ENCODE results near the gene HSPA1L.
A peak's percentile ranks its signal among the peaks of the same experiment; 100 is the strongest.

Gene HSPA1L

DNA sequence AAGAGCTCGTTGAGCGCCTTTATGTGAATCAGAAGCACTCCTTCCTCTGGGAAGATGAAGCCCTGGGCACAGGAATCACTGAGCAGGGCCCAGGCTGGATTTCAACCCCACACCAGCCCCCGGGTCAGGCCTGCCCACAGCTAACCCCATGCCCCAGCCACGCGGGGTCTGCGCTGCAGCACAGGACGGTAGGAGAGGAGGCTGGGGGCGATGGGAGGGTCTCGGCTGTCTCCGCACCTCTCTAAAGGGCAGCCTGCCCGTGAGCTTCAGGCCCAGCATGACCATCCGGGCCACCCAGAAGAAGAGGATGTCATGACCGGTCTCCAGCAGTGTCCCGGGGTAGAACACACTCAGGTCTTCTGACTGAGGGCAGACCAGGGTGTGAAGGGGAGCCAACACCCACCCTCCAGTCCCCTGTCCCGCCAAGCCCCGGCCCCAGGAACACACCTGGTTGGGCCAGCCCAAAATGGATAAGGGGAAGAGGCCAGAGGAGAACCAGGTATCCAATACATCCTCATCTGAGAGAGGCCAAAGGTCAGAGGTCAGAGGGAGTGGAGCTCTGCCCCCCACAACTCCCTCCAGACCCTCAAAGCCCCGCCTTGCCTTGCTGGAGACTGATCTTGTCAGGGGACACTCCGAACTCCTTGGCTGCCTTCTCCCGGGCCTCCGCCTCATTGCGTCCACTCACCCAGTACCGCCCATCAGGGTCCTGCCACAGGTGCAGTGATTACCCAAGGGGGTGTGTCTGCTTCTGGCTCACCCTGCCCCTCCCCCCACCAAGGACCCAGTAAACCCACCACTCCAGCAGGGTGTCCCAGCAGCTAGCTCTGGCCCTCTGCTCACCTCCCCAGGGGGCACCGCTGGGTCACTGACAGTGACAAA lies 33.6 kb downstream of the HSPA1L start:
- DNase-seq, result no peak

DNA sequence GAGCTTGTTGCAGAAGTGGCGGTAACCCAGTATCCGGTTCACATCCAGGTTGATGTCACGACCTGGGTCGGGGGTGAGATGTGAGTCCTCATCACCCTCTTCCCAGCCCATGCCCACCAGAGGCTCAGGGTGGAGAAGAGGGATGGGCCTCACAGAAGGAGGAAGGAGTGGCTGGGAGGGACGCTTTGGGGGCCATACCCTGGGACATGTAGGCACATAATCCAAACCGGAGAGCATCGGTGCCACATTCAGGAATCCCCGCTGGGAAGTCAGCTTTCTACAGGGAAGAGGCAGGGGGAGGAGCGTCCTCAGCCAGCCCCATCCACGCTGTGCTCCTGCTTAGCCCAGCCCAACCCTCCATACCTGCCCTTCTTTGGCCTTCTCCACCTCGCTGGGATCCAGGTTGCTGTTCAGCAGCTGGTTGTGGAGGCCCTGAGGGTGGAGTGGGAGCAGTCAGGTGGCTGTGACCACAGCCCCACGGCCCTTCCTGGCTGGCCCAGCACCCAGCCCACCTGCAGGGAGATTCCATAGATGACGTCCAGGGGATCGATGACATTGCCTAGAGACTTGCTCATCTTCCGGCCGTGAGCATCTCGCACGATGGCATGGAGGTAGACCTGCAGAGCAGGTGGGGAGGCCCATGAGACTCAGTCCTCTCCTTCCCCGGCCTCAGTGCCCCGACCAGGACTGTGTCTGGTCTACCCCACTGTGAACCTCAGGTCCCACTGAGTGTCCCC lies 34.4 kb downstream of the HSPA1L start:
- no peak for DNase-seq

DNA sequence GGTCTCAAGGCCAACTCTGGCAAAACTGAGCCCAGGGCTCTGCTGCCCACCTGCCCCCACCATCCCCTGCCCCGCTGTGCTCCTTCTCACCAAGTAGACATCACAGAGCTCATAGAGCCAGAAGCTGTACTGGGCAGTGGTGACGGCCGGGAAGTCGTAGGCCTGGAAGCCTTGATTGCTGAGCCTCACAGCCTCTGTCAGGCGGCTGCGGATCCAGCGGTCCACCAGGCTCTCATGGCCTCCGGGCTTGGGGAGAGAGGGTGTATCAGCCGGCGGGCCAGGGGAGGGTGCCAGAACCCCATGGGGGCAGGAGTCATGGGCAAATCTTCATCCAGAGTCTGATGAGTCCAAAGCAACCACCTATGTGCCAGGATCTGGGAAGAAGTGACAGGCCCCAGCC lies 35.2 kb downstream of the HSPA1L start:
- DNase-seq, result no peak

DNA sequence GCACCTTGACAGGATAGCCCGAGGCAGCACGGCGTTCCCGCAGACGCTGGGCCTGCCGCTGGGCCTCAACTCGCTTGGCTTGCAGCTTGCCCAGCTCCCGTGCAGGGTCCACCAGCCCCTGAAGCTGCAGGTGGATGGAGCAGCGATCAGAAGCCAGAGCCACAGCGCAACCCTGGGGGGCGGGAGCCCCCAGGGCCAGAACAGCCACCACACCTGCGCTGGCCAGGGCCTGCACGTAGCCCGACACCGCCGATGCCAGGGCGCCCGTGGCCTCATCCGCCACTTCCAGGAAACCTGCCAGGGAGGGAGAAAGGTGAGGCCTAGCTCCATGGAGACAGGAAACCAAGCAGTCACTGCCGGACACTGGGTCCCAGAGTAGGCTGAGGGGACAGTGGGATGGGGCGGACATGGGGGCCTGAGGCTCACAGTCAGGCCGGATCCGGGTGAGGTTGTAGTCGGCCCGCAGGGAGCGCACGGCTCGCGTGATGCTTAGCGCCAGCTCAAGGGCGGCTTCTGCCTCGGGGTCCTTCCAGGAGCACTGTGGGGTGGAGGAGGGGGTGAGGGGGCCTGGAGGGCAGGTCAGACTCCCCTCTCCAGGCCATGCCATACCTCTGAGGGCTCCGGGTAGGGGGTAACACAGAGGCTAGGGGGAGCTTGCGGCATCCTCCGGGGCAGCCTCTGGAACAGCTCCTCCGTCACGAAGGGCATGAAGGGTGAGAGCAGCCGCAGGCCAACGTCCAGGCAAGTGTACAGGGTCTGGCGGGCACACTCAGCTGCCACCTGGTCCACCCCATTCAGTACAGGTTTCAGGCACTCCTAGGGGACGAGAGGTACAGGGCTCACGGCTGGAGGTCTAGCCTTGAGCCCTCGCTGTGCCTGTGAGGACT lies 35.8 kb downstream of the HSPA1L start:
- no peak for DNase-seq

DNA sequence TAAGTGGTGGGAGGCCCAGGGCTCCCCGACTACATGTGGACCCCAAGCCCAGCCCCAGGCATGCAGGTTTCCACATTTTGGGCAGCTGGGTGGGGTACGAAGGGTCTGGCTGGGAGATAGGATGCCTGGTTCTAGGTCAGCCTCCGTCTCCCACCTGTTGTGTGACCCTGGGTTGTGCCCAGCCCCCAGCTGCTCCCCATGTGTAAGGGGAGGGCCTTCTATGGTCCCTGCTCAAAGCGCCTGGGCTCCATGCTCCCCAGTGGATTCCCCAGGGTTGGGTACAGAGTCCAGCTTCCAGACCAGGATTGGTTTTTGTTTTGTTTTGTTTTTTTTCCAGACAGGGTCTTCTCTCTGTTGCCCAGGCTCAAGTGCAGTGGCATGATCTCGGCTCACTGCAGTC lies 36.9 kb downstream of the HSPA1L start:
- no peak for DNase-seq

DNA sequence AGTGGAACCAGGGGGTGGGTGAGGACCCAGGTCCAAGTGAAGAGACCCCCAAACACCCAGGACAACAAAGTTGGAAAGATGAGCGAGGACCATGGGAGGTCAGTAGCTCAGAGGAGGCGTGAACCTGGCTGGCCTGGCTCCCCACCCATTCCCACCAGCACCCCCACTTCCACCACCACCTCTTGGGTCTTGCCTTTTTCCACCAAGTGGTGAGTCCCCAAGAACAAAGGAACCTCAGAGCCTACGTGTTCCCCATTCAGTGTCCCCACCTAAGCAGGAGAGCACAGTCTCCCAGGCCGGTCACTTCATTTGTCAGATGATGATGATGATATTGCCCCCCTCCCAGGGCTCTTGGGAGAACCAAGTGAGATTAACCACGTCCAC lies 37.4 kb downstream of the HSPA1L start:
- DNase-seq, result no peak

DNA sequence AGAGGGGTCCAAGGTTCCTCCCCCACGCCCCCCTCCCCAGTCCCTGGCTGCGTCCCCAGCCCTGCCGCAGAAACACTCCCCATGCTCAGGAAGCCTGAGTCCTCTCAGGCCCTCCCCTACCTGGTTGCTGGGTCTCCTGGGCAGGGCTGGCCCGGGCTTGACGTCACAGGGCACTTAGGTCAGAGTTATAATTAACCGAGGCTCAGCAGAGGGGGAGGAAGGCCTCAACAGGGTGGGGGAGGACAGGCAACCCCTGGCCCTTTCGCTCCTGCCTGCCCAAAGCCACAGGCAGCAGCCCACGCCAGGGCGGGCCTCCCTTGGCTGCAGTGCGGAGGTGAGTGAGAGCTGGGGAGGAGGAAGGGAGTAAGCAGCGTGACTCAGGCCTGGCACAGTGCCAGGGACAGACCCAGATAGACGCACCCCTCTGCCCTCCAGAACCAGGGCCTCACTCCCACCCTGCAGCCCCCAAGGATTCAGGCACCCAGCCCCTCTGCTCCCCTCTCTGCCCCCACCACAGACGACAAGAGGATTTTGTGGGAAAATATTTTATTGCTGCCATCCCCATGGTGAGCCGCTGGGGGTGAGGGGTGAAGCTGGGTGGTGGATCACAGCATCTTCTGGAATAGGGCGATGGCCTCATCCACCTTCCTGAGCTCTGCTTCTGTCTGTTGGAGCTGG lies 38.0 kb downstream of the HSPA1L start, which contains the start of gene VWA7:
Gene VWA7, minus strand, starts transcription at position 340 of the 678 bp plus-strand sequence. CDS start 549 bp downstream, outside the sequence.
- DNase-seq, result no peak

DNA sequence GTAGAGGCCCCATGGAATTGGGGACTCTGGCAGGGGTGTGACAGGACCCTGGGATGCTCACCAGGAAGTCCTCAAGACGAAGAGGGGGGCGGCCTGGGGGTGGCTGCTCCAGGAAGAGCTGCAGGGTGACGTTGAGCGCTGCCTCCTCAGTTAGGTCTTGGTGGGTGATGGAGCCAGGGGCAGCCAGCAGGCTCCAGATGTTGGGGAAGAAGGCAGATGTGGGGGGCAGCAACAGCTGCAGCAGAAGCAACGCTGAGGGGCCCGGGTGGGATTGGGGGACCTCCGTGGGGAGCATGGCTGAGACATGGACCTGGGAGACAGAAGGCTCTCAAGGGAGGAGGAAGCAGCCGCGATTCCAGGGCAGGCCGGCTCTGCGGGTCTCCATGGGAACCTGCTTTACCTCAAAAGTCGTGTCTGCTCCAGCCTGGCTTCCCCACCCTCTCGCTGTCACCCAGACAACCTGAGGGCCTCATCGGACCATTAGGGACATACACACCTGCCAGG lies 38.5 kb downstream of the HSPA1L start:
- no peak for DNase-seq

DNA sequence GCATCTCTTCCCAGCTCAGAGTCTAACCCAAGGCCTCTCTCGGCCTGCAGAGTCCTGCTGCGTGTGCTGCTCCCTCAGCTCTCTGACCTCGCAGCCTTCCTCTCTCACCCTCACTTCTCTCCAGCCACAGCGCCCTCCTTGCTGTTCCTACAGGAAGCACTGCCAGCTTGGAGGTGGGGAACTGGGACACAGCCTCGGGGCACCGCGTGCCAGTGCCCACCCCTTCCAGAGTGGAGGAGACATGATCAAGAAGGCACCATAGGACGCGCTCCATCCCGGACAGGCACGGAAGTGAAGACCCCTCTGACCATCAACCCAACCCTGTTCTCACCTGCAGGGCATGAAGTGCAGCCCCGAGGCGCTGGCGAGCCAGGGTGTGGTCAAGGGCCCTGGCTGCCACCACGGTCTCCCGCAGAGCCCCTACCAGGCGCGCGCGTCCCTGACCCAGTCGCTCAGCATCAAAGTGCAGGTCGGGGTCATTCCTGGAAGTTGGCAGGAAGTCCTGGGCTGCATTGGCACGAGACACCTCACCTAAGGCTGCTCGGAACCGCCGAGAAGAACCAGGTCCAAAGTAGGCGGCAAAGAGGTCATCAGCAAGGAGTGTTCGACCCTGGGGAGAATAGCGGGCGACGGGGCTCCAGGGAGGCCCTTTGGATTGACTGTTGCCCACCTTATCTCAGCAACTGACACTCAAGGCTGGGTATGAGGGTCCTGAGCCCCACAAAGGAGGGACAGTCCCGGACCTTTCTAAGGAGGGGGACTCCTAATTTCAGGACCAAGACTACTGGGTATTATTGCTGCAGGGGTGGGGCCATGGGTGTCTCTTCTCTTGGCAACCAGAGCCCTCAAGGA lies 39.2 kb downstream of the HSPA1L start:
- DNase-seq, result no peak

DNA sequence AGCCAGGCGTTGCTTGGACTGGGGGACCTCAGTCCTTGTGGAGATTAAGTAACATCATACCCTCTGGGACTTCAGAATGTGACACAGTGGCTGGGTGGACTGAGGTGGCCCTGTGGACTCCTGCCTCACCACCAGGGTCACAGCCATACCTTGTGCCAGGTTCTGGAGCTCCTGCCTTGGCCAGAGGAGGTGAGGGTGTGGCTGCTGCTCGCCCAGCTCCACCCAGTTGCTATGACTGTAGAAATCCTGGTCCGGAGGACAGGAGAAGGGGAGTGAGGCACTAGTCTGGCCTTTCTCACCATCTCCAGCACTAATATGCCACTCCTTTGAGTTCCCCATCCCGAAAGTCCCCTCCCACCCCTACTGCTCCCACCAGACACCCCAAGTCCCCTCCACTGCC lies 39.9 kb downstream of the HSPA1L start:
- DNase-seq, result no peak

DNA sequence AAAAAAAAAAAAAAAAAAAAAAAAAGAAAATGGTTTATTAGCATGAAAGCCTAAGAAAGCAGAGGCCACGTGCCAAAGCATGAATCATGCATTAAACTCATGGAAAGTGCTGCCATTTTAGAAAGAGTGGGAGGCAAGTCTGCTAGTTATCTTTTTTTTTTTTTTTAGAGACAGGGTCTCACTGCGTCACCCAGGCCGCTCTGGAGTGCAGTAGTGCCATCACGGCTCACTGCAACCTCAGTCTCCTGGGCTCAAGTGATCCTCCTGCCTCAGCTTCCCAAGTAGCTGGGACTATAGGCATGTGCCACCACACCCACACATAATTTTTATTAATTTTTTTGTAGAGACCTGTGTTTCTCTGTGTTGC lies 43.1 kb downstream of the HSPA1L start:
- DNase-seq, result no peak

DNA sequence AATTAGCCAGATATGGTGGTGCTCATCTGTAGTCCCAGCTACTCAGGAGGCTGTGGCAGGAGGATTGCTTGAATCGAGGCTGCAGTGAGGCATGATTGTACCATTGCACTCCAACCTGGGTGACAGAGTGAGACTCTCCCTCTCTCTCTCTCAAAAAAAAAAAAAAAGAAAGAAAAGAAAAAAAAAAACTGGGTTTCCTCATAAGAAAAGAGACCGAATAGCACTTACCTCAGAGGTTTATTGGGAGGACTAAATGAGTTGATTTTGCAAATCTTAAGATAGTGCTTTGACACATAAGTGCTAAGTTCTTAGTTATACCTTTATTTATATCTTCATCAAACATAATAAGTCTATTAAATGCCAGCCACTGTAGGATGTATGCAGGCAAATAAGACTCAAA lies 44.2 kb downstream of the HSPA1L start:
- DNase-seq, result no peak

DNA sequence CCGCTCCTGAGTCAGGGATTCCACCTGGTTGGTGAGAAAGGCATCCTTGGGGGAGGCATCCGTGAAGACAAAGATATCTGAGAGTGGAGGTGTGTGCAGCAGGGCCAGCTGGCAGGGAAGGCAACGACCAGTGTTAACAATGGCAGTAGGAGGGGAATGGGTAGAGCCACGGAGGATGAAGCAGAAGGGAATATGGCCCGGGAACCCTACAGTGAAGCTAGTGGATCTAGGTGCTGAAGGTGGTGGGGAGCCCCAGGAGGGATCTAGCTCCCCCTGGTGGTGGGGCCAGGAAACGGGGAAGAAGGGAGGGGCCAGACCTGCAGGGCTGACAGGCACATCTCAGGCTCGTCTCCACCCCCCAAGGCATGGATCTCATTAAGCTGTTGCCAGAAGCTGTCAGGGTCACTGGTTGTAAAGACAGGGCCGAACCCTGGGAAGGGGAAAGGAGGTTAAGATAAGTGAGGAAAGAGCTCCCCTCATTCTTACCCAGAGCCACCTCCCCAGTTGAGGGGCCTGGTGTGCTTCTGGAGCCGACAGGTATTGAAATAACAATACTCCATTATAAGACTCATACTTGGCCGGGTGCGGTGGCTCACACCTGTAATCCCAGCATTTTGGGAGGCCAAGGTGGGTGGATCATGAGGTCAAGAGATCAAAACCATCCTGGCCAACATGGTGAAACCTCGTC lies 45.3 kb downstream of the HSPA1L start:
- DNase-seq, result peak in 1 of 2 experiments; percentile 29

DNA sequence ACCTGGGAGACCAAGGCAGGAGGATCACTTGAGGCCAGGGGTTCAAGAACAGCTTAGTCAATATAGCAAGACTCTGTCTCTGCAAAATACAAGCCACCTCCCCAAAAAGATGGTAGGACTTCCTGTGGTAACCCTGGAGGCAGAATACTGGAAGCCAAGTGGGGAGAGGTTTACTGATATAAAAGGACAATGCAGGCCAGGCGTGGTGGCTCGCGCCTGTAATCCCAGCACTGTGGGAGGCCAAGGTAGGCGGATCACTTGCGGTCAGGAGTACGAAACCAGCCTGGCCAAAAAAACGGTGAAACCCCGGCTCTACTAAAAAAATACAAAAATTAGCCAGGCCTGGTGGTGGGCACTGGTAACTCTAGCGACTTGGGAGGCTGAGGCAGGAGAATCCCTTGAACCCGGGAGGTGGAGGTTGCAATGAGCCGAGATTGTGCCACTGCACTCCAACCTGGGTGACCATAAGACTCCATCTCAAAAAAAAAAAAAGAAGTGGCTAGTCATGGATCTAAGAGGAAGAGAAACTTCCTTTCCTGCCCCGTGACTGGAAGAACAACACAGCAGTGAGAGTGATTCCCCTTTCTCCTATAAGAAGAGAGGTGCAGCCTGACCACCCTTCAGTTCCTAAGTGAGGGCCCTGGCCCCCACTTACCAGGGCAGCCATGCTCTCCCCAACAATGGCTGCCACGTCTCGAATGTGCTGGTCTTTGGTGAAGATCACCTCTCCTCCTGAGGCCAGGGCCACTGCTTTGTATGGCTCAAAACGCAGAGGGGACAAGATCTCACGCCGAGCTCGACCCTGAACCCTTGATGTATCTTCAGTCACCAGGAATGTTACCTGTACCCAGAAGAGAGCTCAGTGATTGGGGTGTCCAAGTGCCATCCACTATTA lies 46.5 kb downstream of the HSPA1L start:
- no peak for DNase-seq

DNA sequence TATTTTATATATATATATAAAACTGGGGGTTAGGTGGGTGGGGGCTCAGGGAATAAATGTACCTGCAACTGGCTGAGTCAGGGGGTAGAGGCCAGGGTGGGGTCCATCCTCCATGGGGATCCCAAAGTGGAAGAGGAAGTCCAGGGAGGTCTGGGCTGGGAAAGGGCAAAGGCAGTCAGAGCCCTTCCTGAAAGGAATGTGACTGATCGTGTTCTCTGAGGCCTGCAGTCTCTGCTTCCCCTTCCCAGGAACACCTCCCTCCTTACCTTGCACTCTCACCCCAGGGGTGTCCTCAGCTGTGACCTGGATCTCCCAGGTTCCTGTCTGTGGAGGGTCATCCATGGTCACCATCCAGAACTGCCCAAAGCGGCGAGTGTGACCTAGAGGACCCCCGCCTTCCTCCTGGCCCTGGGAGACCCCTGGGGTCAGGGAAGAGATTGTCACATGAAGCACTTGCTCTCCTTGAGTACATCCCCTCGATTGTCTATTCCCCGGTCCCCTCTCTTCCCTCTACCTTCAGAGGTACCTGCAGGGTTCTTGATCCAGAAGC lies 47.9 kb downstream of the HSPA1L start:
- no peak for DNase-seq

DNA sequence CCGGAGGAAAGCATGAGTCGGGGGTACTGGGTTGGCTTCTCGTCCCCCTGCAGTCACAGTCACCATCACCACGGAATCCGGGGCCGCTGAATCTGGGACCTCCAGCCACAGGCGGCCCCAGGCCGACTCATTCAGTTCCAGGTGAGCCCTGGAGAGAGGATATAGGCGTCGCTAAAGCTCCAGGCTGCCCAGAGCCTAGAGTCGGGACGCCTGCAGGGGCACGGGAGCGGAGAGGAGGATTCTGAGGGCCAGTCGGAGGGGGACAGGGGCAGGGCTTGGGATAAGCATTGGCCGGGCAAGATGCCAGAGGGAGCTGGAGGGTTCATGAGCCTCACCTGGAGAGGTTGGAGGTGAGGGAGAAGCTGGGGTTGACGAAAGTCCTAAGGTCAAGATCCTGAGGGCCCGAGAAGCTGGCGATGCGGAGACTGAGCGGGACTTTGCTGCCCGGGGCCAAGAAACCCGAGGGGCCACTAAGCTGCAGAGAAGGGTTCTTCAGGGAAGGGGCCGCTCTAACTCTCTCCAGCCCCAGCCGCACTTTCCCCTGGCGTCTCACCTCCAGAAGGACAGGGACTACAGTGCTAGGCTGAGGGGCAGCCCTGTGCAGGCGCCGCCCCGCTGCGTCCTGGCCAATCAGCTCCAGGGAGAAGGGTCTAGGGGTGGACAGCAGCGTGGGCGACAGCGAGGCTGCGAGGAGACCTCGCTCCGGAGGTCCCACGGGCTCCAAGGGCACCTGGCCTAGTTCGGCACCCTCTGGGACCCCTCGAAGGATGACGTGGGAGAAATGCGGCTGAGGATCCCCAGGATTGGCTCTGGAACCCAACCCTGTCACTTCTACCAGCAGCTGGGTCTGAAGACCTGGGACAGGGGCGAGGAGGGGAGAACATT lies 48.9 kb downstream of the HSPA1L start:
- DNase-seq, result no peak

DNA sequence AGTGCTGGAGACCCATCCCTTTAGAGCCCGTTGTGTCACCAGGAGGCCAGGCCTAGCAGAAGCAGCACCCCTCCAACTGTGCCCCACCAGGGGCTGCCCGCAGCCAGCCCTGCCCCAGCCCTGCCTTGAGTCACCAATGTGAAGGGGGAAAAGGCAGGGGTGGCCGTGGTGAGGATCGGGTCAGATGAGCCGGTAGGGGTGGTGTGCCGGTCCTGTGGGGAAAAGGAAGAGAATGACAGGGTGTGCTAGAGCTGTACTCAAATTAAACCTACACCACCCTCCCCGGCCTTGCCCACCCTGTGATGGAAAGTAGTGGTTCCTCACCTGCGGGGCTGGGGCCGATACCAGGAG lies 49.5 kb downstream of the HSPA1L start:
- DNase-seq, result no peak

DNA sequence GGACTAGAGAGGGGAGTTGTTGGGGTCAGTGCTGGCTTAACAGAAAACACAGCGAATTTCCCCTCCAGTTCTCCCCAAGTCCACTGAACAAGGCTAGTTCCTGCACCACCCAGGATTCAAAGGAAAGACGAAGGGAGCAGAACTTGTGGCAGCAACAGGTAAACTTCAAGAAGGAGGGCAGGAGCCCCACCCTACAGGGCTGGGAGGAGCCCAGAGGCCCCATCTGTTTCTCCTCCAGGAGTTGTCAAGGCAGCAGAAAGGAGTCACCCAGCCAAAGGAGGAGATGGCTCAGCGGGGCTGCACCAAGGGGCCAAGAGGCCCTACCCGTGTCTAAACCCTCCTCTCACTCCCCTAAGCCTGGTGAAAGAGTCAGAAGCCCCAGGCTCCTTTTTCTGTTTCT lies 50.9 kb downstream of the HSPA1L start:
- no peak for DNase-seq

DNA sequence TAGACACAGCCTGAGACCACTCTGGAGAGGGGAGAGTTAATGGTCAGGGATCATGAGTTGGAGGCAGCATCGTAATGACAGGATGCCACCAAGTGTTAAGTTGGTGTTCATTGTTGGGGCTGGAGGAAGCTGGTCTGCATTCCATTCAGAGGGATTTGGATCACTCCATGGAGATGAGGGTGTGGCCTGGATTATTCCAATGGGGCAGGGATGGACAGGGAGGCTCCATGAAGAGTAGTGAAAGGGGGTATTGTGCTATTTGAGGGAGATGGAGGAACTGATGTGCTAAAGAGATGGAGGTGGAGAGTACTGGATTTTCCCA lies 51.5 kb downstream of the HSPA1L start:
- DNase-seq, result no peak
